Measurements from ENCODE around the gene GNPNAT1.

DNA sequence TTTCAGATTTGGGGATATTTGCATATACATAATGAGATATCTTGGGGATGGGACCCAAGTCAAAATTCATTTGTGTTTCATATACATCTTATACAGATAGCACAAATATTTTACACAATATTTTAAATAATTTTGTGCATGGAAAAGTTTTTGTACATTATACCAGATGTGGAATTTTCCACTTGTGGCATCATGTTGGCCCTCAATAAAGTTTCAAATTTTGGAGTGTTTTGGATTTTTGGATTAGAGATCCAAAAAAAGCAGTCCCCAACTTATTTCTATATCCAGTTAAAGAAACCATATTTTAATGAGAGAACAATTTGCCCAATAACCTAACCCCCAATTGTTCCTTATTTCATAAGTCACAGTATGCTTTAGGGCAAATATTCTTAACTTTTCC is 4.5 kb downstream of the GNPNAT1 start:
- no peak for TF ChIP-seq EGR1 (IDR thresholded peaks at IDR 0.05)
- TF ChIP-seq MAX (IDR thresholded peaks at IDR 0.05), result no peak
- no peak for TF ChIP-seq NFIC (IDR thresholded peaks at IDR 0.05)
- no peak for TF ChIP-seq REST (IDR thresholded peaks at IDR 0.05; ENCODE audit: low read depth)
- TF ChIP-seq CEBPB (IDR thresholded peaks at IDR 0.05), result no peak
- TF ChIP-seq TEAD4 (IDR thresholded peaks at IDR 0.05), result no peak
- TF ChIP-seq EP300 (IDR thresholded peaks at IDR 0.05; ENCODE audit: borderline replicate concordance), result no peak
- no peak for TF ChIP-seq TAF1 (IDR thresholded peaks at IDR 0.05; ENCODE audit: low read depth)
- TF ChIP-seq YY1 (IDR thresholded peaks at IDR 0.05; ENCODE audit: low read depth), result no peak
- no peak for TF ChIP-seq RAD21 (IDR thresholded peaks at IDR 0.05; ENCODE audit: low read depth)
- TF ChIP-seq ZBTB7A (IDR thresholded peaks at IDR 0.05; ENCODE audit: low read depth), result no peak
- no peak for TF ChIP-seq CREB1 (IDR thresholded peaks at IDR 0.05; ENCODE audit: low read depth)
- no peak for TF ChIP-seq FOXM1 (IDR thresholded peaks at IDR 0.05; ENCODE audit: borderline replicate concordance, low read depth)
- TF ChIP-seq USF1 (IDR thresholded peaks at IDR 0.05), result no peak
